ENCODE measurements around the gene CBFB.

CBFB gene

GRCh38 chr16:67052399-67052798 is 23.4 kb downstream of the CBFB start:
- Histone ChIP-seq H3K4me1 (ENCODE audit: low read depth, poor library complexity, severe bottlenecking) (no peaks in the 10 kb centered on the region), H3K9ac (no peak overlapping the region), H3K79me2 (ENCODE audit: insufficient read depth, low read depth) (peaks cover 79% of the 10 kb centered on the region), H3K27me3 (ENCODE audit: insufficient read depth, low read depth) (no peaks in the 10 kb centered on the region), H3K27ac (no peak overlapping the region), H3K36me3 (ENCODE audit: insufficient read depth) (no peaks in the 10 kb centered on the region), H2AFZ (ENCODE audit: low read depth) (no peak overlapping the region), H3K4me2 (no peak overlapping the region), H3K4me3 (IDR thresholded peaks at IDR 0.05; ENCODE audit: insufficient read depth, low read depth, low read length) (no peak overlapping the region), H4K20me1 (ENCODE audit: insufficient read depth) (0 out of 2 replicates have a peak, but pooled peaks cover 9% of the 10 kb centered on the region)
- TF ChIP-seq CTCF (conservative IDR thresholded peaks at IDR 0.05; ENCODE audit: low read depth, low read length), result no peak

- H3K36me3 ChIP-seq (ENCODE audit: insufficient read depth), result no peaks in the 10 kb centered on the region
- H3K9ac ChIP-seq, result no peak overlapping the region
- no peak overlapping the region for H3K4me2 ChIP-seq
- no peaks in the 10 kb centered on the region for H3K27me3 ChIP-seq (ENCODE audit: insufficient read depth, low read depth)
- H3K4me1 ChIP-seq (ENCODE audit: low read depth, poor library complexity, severe bottlenecking), result no peaks in the 10 kb centered on the region
- peaks cover 86% of the 10 kb centered on the region for H3K79me2 ChIP-seq (ENCODE audit: insufficient read depth, low read depth)
- 0 out of 2 replicates have a peak, but pooled peaks cover 9% of the 10 kb centered on the region for H4K20me1 ChIP-seq (ENCODE audit: insufficient read depth)
- no peak overlapping the region for H2AFZ ChIP-seq (ENCODE audit: low read depth)
- no peak for TF ChIP-seq CTCF (conservative IDR thresholded peaks at IDR 0.05; ENCODE audit: low read depth, low read length)
- no peak overlapping the region for H3K4me3 ChIP-seq (IDR thresholded peaks at IDR 0.05; ENCODE audit: insufficient read depth, low read depth, low read length)
- no peak overlapping the region for H3K27ac ChIP-seq
Observed at GRCh38 chr16:67053767-67054334, 24.9 kb downstream of the CBFB start.

- Histone ChIP-seq H3K27ac (no peak overlapping the region), H3K9ac (no peak overlapping the region), H2AFZ (ENCODE audit: low read depth) (no peak overlapping the region), H3K4me2 (no peak overlapping the region), H3K36me3 (ENCODE audit: insufficient read depth) (no peaks in the 10 kb centered on the region), H3K4me1 (ENCODE audit: low read depth, poor library complexity, severe bottlenecking) (no peaks in the 10 kb centered on the region), H4K20me1 (ENCODE audit: insufficient read depth) (0 out of 2 replicates have a peak, but pooled peaks cover 11% of the 10 kb centered on the region), H3K27me3 (ENCODE audit: insufficient read depth, low read depth) (no peaks in the 10 kb centered on the region), H3K79me2 (ENCODE audit: insufficient read depth, low read depth) (peaks cover 90% of the 10 kb centered on the region), H3K4me3 (IDR thresholded peaks at IDR 0.05; ENCODE audit: insufficient read depth, low read depth, low read length) (no peak overlapping the region)
- no peak for TF ChIP-seq CTCF (conservative IDR thresholded peaks at IDR 0.05; ENCODE audit: low read depth, low read length)
Observed at GRCh38 chr16:67054901-67055300, 26.0 kb downstream of the CBFB start.

GRCh38 chr16:67055712-67056487 is 27.0 kb downstream of the CBFB start:
- Histone ChIP-seq H3K4me3 (IDR thresholded peaks at IDR 0.05; ENCODE audit: insufficient read depth, low read depth, low read length) (no peak overlapping the region), H3K27me3 (ENCODE audit: insufficient read depth, low read depth) (no peaks in the 10 kb centered on the region), H4K20me1 (ENCODE audit: insufficient read depth) (peaks cover 14% of the 10 kb centered on the region; the same call in 1 of the 2 replicates), H3K79me2 (ENCODE audit: insufficient read depth, low read depth) (peaks cover 93% of the 10 kb centered on the region), H3K4me2 (no peak overlapping the region), H3K36me3 (ENCODE audit: insufficient read depth) (no peaks in the 10 kb centered on the region), H2AFZ (ENCODE audit: low read depth) (no peak overlapping the region), H3K9ac (no peak overlapping the region), H3K4me1 (ENCODE audit: low read depth, poor library complexity, severe bottlenecking) (no peaks in the 10 kb centered on the region), H3K27ac (no peak overlapping the region)
- no peak for TF ChIP-seq CTCF (conservative IDR thresholded peaks at IDR 0.05; ENCODE audit: low read depth, low read length)
